Measurements from ENCODE around the gene C1QTNF9B.

DNA sequence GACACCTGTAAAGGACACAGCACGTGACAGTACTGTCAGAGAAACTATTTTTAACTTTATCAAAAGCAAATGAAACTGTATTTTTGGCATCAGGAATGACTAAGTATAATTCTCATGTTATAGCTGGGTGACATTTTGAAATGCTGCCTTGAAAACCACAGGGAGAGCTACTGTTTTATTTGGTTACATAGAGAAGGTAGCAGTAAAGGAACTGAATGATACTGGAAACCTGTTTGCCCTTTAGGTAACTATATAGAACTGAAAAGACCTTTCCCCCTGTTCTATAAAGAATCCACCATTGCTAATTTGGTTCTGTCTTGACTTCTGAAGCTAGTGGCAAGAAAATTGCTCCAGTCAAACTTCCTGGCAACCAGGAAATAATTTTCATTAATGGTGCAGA, 47.2 kb downstream of the C1QTNF9B start:
- TF ChIP-seq POLR2A (IDR thresholded peaks at IDR 0.05) (no peak), POLR2AphosphoS5 (IDR thresholded peaks at IDR 0.05; ENCODE audit: insufficient read depth in 1 of 2, low read depth in 1 of 2) (no peak)
- TF ChIP-seq, protein P1, sequence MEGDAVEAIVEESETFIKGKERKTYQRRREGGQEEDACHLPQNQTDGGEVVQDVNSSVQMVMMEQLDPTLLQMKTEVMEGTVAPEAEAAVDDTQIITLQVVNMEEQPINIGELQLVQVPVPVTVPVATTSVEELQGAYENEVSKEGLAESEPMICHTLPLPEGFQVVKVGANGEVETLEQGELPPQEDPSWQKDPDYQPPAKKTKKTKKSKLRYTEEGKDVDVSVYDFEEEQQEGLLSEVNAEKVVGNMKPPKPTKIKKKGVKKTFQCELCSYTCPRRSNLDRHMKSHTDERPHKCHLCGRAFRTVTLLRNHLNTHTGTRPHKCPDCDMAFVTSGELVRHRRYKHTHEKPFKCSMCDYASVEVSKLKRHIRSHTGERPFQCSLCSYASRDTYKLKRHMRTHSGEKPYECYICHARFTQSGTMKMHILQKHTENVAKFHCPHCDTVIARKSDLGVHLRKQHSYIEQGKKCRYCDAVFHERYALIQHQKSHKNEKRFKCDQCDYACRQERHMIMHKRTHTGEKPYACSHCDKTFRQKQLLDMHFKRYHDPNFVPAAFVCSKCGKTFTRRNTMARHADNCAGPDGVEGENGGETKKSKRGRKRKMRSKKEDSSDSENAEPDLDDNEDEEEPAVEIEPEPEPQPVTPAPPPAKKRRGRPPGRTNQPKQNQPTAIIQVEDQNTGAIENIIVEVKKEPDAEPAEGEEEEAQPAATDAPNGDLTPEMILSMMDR (IDR thresholded peaks at IDR 0.05) = no peak

Measured in vagina (tissue), 2 donors.